ENCODE data around the gene CSTB.

CSTB gene

GRCh38 chr21:43790010-43790524, 14.0 kb upstream of the CSTB start:
- DNase-seq (ENCODE audit: low spot score), result no peak

DNA sequence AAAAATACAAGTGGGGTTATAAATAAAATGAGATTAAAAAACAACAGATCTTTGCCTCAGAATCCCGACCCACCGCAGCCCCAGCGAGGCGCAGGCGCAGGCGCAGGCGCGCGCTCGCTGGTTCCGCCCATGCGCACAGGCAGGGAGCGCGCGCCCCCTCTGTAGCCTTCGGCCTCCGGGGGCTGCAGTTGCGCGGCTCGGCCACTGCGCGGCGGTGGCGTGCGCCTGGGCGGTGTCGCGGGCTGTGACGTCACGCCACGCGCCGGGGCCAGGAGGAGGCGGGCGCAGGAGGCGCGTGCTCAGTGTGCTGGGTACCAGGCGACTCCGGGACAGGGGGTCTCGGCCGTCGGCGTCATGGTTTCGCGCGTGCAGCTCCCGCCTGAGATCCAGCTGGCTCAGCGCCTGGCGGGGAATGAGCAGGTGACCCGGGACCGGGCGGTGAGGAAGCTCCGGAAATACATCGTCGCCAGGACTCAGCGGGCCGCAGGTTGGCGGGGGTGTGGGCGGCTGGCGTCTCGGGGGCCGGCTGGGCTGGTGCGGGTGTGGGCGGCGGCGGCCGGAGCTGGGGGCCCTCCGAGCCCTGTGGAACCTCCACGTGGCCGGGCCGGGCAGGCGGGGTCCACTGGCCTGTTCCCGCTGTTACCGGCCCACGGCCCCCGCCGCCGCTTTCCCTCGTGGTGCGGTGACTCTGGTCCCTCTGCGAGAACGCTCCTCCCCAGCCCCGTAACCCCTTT, 13.3 kb upstream of the CSTB start, which contains the start of gene RRP1:
Gene RRP1, plus strand, starts transcription at position 302 of the 734 bp plus-strand sequence. Its CDS starts 53 bp downstream, at position 355.
- peak; percentile 89 for DNase-seq (ENCODE audit: low spot score)

DNA sequence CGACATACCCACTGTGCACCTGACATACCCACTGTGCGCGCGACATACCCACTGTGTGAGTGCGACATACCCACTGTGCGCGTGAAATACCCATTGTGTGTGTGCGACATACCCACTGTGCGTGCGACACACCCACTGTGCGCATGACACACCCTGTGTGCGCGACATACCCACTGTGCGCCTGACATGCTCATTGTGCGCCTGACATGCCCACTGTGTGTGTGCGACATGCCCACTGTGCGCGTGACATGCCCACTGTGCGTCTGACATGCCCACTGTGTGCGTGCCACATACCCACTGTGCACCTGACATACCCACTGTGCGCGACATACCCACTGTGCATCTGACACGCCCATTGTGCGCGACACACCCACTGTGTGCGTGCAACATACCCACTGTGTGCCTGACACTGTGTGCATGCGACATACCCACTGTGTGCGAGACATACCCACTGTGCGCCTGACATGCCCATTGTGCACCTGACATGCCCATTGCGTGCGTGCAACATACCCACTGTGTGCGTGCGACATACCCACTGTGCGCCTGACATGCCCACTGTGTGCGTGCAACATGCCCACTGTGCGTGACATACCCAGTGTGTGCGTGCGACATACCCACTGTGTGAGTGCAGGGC, 10.8 kb upstream of the CSTB start:
- DNase-seq (ENCODE audit: low spot score), result no peak

DNA sequence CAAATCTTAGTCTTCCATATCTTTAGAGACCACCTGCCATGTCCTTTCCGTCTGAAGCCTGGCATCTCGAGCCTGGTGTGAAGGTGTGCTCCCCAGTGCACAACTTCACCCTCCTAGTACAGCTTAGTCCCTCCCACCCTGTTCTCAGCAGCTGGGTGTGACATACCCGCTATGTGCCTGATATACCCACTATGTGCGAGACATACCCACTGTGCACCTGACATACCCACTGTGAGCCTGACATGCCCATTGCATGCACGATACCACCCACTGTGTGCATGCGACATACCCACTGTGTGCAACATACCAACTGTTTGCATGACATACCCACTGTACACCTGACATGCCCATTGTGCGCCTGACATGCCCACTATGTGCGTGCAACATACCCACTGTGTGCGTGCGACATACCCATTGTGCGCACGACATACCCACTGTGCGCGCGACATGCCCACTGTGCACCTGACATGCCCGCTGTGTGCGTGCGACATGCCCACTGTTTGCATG, 10.2 kb upstream of the CSTB start:
- DNase-seq (ENCODE audit: low spot score), result no peak

- no peak for DNase-seq (ENCODE audit: low spot score)
Observed at GRCh38 chr21:43785134-43785533, 9.0 kb upstream of the CSTB start.

DNA sequence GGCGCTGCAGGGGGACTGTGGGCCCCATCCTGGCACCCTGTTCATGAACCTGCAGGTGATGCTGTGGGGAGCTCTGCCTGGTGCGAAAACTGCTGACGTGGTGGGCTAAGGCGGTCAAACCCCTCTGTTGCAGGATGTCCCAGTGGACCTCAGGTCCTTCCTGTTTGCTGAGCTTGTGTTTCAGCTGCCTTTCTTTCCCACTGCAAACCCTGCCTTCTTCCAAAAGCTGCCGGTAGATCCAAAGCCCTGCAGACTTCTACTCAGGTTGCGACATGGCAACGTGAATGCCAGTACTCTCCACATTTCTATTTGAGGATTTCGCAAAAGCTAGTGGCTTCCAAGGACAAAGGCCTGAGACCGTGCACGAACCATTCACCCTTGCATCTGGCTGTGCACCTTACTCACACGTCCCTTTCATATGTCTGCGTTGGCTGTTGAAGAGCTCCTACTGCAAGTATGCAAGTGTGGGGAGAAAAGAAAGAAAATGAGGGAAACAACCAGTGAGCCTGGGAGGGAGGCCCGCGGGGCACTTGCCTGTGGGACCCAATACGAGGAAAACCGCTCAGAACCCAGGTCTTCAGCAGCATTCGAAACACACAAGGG, 7.1 kb upstream of the CSTB start:
- DNase-seq (ENCODE audit: low spot score), result no peak

DNA sequence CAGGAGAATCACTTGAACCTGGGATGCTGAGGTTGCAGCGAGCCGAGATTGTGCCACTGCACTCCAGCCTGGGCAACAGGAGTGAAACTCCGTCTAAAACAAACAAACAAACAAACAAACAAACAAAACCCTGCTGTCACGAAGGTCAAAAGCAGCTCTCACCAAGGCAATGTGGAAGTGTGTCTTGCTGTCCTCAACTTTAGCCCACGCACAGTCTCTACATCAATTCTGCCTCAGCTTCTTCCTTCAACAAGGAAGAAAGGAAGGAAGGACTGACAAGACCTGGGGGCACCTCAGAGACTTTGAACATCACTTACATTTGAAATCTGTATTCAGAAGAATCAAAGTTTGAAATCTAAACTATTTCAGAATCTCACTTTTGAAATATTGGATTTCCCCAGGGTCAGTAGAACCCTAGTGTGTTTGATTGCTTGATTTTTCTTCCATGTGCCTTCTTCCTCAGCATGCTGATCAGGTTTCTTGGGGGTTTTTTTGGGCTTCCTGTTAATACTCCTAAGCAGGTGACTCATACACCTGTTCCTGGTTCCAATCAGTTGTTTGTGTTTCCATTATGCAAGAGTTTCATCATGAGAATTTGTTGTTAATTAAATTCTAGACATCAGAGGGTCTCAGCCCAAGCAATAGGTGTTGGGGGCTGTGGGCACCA, 6.5 kb upstream of the CSTB start:
- DNase-seq (ENCODE audit: low spot score), result no peak

GRCh38 chr21:43781846-43782245, 5.7 kb upstream of the CSTB start:
- DNase-seq (ENCODE audit: low spot score), result no peak

DNA sequence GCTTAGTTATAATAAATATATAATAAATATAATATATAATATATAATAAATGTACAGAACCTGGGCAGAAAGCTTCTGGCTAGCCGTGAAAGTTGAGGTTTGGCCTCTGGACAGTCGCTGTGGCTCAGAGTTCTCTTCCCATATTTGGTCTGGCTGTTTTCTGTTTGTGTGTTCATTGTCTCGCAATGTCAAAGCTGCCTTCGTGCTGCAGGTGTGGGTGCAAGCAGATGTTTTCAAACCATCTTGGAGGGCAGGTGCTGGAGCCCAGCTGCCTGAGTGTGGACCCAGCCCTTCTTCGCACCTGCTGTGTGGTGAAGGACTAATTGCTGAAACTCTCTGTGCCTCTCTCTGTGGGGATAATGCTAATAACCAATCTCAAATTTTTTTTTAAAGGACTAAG, 3.6 kb upstream of the CSTB start:
- DNase-seq (ENCODE audit: low spot score), result no peak

DNA sequence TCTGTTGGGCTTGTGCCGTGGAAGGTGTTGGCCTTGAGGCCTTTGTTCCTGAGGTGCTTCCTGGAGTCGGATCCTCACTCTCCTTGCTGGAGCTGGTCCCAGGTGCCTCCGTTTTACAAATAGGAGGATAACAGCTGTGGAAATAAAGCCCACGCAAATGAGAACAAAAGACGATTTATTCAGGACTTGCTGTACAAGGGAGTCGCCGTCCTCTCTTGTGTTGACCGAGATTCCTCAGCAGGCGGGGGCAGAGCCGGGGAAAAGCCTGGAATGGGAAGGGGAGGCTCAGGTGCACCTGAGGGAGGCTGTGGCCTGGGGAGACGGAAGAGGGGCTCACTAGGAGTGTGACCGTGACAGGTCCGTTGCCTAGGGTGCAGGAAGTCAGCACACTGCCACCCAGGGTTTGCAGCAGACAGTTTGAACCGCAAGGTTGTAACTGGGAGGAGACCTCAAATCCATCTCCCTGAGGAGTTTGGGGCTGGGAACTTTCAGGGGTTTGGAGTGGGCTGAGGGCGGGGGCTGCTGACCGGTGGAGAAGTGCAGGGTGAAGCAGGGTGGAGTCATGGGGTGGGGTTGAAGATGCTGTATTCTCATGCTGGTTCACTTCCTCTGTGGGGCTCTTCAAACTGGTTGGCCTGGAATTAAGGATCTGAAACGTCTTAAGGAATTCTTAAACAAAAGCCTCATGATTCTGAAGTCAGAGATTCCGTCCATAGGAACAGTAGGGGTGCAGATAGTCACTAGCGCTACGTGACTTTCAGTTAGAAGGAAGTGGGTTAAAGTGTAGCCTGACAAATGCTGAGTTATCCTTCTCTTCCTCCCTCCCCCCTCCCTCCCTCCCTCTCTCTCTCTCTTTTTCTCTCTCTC, 2.6 kb upstream of the CSTB start:
- DNase-seq (ENCODE audit: low spot score), result no peak

DNA sequence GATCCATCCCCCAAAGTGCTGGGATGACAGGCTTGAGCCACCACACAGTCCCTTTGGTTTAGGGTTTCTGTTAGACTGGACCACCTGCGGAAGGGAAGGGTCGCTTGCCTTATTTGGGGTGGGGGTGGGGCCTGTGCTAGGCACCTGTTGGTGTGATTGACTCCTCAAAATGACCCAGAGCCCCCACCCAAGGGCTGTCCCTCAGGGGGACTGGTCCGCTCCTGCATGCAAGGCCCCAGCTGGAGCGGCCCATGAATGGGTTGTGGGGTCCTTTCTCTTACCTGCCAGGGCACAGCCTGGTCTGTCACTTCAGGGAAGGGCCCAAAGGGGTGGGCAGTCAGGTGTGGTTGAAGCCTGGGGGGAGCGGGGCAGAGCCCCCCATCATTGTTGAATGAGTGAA, 1.8 kb upstream of the CSTB start:
- DNase-seq (ENCODE audit: low spot score), result no peak

DNA sequence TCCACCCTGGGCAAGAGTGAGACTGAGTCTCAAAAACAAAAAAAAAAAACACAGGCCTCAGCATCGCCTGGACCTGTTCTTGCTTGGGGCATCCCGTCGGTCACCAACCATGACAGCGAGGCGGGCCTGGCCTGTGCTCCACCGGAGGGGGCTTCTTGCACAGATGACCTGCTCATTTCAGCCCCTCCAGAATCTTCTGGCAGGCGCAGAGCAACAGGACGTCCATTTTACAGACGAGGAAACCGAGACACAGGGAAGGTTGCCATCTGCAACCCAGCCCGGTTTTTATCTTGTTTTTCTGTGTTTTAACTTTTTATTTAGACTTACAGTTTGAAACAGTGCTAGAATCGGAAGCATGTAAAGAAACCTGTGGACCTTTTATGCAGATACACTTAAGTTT, 918 bp downstream of the CSTB start:
- DNase-seq (ENCODE audit: low spot score), result no peak

DNA sequence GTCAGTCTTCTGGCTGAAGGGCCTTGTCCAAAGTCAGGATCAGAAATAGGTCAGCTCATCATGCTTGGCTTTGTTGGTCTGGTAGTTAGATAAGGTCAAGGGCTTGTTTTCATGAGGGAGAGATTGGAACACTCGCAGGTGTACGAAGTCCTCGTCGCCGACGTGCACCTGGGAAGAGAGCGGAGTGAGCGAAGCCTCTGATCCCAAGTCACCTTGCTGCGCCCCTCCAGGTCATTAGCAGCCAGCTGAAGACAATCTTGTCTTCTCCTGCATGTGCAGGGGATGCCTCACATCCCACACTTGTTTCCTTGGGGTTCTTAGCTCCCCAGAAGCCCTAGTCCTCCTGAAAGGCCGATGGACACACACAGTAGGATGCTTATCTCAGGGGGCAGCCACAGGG, 1.9 kb downstream of the CSTB start:
- no peak for DNase-seq (ENCODE audit: low spot score)

DNA sequence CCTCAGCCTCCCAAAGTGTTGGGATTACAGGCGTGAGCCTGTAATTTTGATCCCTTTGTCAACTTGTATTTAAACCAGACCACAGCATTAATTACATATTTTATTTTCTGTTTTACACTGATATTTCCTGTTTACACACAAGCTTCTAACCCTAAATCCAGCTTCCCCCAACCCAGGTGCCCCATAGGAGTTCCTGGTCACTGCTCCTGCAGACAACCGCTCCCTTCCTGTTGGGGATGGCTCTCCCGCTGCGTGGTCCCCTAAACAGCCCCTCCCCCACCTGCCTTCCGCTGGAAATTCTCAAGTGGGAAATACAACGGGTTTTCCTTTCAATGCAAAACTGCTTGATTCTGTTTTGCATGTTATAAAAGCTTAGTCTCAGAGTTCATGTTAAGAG, 3.7 kb downstream of the CSTB start:
- DNase-seq (ENCODE audit: low spot score), result no peak

GRCh38 chr21:43771698-43772424, 4.2 kb downstream of the CSTB start:
- DNase-seq (ENCODE audit: low spot score), result no peak

- DNase-seq (ENCODE audit: low spot score), result no peak
Observed at GRCh38 chr21:43771199-43771675, 4.9 kb downstream of the CSTB start.

DNA sequence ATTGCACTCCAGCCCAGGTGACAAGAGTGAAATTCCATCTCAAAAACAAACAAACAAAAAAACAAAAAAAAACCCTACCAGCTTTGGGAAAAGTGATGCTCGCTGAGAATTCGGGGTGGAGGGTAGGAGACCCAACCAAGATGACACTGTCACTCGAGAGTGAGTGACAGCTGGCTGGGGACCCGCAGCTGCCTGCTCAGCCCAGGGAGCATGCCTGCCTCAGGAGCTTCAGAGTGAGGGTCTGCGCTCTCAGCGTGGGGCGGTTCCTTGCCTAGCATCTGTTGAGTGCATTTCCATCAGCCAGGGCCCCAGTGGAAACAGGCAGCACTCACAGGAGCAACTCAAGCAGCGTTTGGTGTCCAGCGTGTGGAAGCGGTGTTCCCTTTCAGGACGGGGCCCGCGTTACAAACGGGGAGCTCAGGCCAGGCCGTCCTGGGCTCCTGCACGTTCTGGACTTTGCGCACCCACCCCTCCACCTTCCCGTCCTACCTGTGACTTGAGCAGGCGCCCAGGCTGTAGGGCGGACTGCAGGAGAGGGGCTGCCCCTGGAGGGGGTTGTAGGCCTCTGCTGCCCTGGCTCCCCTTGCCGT, 5.9 kb downstream of the CSTB start:
- DNase-seq (ENCODE audit: low spot score), result no peak

GRCh38 chr21:43769325-43769958, 6.7 kb downstream of the CSTB start:
- no peak for DNase-seq (ENCODE audit: low spot score)

DNA sequence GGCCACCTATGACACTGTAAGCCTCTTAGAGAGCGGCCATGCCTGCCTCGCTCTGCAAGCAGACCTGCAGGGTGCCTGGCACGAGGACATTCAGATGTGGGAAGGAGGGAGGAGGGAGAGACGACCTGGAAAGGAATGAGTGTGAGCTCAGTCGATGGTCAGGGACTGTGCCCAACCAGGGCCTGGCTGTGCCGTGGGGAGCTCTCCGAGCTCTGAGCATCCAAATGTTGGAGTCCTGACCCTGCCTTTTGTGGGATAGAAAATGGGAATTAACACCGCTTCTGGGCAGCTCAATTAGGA, 7.3 kb downstream of the CSTB start:
- DNase-seq (ENCODE audit: low spot score), result no peak
